IPS DF 6.9 (cell line): ENCODE results near the gene TP53.

Source experiments
- DNase-seq: peaks from one replicate; pipeline ENCODE4 v3.0.0-alpha.2; 2013; ENCODE audit warnings: low read depth, low spot score
- H3K27ac ChIP-seq: one replicate; pipeline ENCODE4 v1.5.1; 2013; ENCODE audit warnings: low read length, control low read depth
- H3K27me3 ChIP-seq: 2 replicates; pipeline ENCODE4 v1.6.1; 2013; ENCODE audit warnings: mild to moderate bottlenecking, low read length; ENCODE audit not compliant: control insufficient read depth, insufficient read depth
- H3K36me3 ChIP-seq: 2 replicates; pipeline ENCODE4 v1.6.1; 2013; ENCODE audit warnings: low read length; ENCODE audit not compliant: control insufficient read depth, insufficient read depth
- H3K4me1 ChIP-seq: 2 replicates; pipeline ENCODE4 v1.6.1; 2013; ENCODE audit warnings: low read length; ENCODE audit not compliant: control insufficient read depth, insufficient read depth
- H3K4me3 ChIP-seq: 2 replicates; pipeline ENCODE4 v1.5.1; 2013; ENCODE audit warnings: mild to moderate bottlenecking, low read length
- H3K9me3 ChIP-seq: 2 replicates; pipeline ENCODE4 v1.6.1; 2013; ENCODE audit warnings: low read length, inconsistent platforms; ENCODE audit not compliant: control insufficient read depth, insufficient read depth
- WGBS: extraction: QIAGEN DNeasy Blood & Tissue Kit; methylation state at CpG from one replicate; pipeline ENCODE4 v1.1.7; 2013; ENCODE audit warnings: mixed read lengths, missing lambda C conversion rate; ENCODE audit not compliant: insufficient read length, insufficient coverage; 5-methylcytosine and 5-hydroxymethylcytosine counted together

TP53 gene

DNA sequence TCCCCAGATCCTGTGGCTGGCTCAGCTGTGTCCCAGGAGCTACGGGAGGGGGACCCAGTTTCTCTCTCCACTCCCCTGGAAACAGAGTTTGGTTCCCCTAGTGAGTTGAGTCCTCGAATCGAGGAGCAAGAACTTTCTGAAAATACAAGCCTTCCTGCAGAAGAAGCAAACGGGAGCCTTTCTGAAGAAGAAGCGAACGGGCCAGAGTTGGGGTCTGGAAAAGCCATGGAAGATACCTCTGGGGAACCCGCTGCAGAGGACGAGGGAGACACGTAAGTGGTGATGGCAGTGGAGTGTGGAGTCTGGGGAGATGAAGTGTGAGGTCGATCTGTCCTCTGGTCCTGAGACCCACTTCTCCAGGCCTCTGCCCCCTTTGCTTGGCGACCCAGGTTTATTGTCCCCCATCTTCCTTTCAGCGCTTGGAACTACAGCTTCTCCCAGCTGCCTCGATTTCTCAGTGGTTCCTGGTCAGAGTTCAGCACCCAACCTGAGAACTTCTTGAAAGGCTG lies 1.6 kb upstream of the TP53 start:
- Histone ChIP-seq H3K4me1 (no peaks in the 10 kb centered on the region), H3K9me3 (no peaks in the 10 kb centered on the region), H3K36me3 (no peaks in the 10 kb centered on the region), H3K27me3 (no peaks in the 10 kb centered on the region), H3K27ac (no peak overlapping the region), H3K4me3 (peak overlapping the region; percentile 59)
- WGBS, result no CpG with 5 or more reads among the region's 13 CpGs
- no peak for DNase-seq

DNA sequence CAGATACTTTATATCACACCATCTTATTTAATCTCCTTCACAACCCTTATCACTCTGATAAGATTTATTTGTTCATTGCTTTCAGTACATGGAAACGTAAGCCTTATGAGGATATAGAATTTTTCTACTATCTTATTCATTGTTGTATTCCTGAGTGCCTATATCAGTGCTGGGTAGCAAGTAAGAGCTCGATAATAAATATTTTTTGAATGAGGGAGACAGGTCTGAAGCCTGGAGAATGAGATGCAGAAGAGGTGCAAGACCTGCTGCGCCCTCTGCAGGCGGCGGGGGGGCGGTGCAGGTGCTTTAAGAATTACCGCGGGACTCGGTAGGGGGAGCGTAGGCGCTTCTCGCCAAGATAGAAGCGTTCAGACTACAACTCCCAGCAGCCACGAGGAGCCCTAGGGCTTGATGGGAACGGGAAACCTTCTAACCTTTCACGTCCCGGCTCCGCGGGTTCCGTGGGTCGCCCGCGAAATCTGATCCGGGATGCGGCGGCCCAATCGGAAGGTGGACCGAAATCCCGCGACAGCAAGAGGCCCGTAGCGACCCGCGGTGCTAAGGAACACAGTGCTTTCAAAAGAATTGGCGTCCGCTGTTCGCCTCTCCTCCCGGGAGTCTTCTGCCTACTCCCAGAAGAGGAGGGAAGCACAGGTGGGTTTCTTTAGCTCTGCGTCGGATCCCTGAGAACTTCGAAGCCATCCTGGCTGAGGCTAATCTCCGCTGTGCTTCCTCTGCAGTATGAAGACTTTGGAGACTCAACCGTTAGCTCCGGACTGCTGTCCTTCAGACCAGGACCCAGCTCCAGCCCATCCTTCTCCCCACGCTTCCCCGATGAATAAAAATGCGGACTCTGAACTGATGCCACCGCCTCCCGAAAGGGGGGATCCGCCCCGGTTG lies 868 bp upstream of the TP53 start, which contains the start of gene WRAP53:
Gene WRAP53, plus strand, starts transcription at position 570 of the 900 bp plus-strand sequence. Its CDS starts 172 bp downstream, at position 742.
- peak; percentile 97 for DNase-seq
- H3K9me3 ChIP-seq, result no peaks in the 10 kb centered on the region
- no peaks in the 10 kb centered on the region for H3K4me1 ChIP-seq
- H3K36me3 ChIP-seq, result no peaks in the 10 kb centered on the region
- no peaks in the 10 kb centered on the region for H3K27me3 ChIP-seq
- H3K27ac ChIP-seq, result no peak within 1 kb of the TSS
- no CpG with 5 or more reads among the region's 51 CpGs for WGBS
- peak within 1 kb of the TSS; percentile 82 for H3K4me3 ChIP-seq

DNA sequence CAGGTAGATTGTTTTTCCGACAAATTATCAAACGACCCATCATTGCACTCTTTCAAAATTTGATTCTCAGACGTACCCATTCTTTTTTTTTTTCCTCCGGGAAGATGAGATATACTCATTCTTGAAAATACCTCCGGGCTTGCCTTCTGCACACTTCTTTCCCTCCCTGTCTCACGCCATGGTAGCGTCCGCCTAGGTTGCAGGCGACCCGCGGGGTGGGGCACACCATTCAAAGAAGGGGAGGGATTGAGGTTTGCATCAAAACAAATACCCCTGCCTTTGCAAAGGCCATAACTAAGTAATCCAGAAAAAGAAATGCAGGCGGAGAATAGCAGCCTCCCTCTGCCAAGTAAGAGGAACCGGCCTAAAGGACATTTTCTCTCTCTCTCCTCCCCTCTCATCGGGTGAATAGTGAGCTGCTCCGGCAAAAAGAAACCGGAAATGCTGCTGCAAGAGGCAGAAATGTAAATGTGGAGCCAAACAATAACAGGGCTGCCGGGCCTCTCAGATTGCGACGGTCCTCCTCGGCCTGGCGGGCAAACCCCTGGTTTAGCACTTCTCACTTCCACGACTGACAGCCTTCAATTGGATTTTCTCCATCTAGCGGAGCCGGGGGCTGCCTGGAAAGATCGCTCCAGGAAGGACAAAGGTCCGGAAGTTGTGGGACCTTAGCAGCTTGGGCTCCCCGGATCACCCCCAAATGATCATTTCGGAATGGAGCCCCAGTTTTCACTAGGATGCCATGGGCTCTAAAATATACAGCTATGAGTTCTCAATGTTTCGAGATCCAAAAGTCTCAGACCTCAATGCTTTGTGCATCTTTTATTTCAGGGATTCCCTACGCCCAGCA lies 843 bp downstream of the TP53 start:
- H3K4me3 ChIP-seq, result peak overlapping the region; percentile 82
- DNase-seq, result no peak
- H3K9me3 ChIP-seq, result no peaks in the 10 kb centered on the region
- WGBS, result no CpG with 5 or more reads among the region's 30 CpGs
- H3K27ac ChIP-seq, result no peak overlapping the region
- no peaks in the 10 kb centered on the region for H3K36me3 ChIP-seq
- no peaks in the 10 kb centered on the region for H3K4me1 ChIP-seq
- H3K27me3 ChIP-seq, result no peaks in the 10 kb centered on the region

DNA sequence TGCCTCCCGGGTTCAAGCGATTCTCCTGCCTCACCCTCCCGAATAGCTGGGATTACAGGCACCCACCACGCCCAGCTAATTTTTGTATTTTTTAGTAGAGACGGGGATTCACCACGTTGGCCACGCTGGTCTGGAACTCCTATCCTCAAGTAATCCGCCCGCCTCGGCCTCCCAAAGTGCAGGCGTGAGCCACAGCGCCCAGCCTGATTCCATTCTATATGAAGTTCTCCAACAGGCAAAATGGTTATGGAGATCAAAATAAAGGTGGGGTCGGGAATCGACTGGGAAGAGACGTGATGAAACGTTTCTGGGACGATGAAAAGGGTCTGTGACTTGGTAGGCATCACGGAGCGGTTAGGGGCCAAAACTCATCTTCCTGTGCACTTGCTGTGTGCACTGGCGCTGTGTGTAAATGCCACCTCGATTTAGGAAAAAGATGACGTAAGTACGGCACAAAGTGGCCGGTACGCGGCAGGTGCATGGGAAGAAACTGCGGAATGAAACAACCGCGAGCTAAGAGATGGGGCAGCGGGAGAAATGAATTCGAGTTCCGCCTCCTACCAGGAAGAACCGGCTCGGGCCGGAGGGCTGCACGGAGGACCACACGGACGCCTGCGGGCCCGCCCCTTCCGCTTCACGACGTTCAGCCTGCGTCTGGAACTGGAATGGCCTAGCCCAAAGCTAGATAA lies 1.6 kb downstream of the TP53 start:
- H3K4me3 ChIP-seq, result peak overlapping the region; percentile 82; the same call in 1 of the 2 replicates
- WGBS, result no CpG with 5 or more reads among the region's 44 CpGs
- H3K27ac ChIP-seq, result no peak overlapping the region
- peak; percentile 68 for DNase-seq
- H3K27me3 ChIP-seq, result no peaks in the 10 kb centered on the region
- H3K36me3 ChIP-seq, result no peaks in the 10 kb centered on the region
- no peaks in the 10 kb centered on the region for H3K4me1 ChIP-seq
- no peaks in the 10 kb centered on the region for H3K9me3 ChIP-seq

DNA sequence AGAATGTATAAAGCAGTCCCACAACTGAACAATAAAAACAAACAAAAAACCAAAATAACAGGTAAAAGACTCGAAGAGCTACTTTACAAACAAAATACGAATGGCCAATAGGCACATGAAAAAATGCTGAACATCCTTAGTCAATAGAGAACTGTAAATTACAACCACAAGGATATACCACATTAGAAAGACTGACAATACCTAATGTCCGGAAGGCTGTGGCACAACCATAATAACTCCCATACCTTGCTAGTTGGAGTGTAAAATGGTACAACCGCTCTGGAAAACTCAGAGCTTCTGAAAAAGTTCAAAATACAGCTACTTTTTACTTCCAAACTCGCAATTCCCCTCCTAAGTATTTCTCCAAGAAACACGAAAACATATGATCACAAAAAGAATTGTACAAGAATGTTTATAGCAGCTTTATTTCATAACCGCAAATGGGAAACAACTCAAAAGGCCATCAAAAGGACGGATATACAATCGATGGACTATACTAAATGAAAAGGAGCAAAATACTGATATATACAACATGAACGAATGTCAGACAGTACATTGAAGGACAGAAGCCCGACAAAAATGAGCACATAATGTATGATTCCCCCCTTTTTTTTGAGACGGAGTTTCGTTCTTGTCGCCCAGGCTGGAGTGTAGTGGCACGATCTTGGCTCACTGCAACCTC lies 2.3 kb downstream of the TP53 start:
- no peaks in the 10 kb centered on the region for H3K4me1 ChIP-seq
- no peaks in the 10 kb centered on the region for H3K36me3 ChIP-seq
- WGBS, result no CpG with 5 or more reads among the region's 15 CpGs
- DNase-seq, result no peak
- H3K4me3 ChIP-seq, result no peak overlapping the region; the same call in 1 of the 2 replicates
- no peaks in the 10 kb centered on the region for H3K27me3 ChIP-seq
- no peak overlapping the region for H3K27ac ChIP-seq
- H3K9me3 ChIP-seq, result no peaks in the 10 kb centered on the region

DNA sequence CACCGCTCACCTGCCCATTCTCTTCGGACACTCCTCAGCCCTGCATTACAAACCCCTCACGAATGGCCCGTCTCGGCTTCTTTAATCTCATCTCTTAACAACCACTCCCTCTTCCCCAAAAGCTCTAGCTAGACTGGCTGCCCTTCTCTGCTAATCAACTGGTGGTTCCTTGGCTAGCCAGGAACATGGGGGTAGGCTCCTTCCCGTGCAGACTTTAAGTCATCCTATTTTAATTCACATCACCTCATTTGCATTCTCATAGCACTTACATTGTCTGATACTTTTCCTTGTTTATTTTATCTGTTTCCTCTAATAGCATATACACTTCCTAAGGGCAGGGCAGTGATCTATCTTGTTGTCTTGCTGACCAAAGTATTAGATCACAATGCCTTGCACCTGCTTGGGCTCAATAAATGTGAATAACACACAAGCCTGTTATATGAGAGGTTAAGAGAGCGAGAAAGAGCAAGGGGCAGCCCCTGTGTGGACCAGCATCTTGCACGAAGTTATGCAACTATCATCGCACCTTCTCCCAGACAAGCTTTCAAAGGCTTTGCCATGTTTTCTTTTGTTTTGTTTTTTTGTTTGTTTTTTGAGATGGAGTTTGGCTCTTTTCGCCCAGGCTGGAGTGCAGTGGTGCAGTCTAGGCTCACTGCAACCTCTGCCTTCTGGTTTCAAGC lies 9.8 kb downstream of the TP53 start:
- Histone ChIP-seq H3K4me3 (no peak overlapping the region), H3K27me3 (no peaks in the 10 kb centered on the region), H3K4me1 (peaks cover 7% of the 10 kb centered on the region), H3K9me3 (no peaks in the 10 kb centered on the region), H3K27ac (no peak overlapping the region), H3K36me3 (peaks cover 20% of the 10 kb centered on the region)
- no CpG with 5 or more reads among the region's 10 CpGs for WGBS
- DNase-seq, result peak; percentile 35

DNA sequence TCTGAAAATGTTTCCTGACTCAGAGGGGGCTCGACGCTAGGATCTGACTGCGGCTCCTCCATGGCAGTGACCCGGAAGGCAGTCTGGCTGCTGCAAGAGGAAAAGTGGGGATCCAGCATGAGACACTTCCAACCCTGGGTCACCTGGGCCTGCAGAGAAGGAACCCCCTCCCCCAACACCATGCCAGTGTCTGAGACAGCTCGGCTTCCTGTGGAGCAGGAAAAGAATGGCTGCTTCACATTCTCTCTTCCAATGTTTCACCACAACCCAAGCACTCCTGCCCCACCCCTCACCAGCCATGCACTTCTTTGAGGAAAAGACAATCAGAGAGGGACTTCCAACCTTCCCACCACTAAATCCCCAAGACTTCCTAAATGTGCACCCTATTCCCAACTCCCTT lies 10.8 kb downstream of the TP53 start:
- DNase-seq, result no peak
- no peak overlapping the region for H3K27ac ChIP-seq
- no peak overlapping the region for H3K4me3 ChIP-seq
- H3K4me1 ChIP-seq, result peaks cover 7% of the 10 kb centered on the region
- no CpG with 5 or more reads among the region's 5 CpGs for WGBS
- H3K27me3 ChIP-seq, result no peaks in the 10 kb centered on the region
- H3K36me3 ChIP-seq, result peaks cover 27% of the 10 kb centered on the region
- no peaks in the 10 kb centered on the region for H3K9me3 ChIP-seq

DNA sequence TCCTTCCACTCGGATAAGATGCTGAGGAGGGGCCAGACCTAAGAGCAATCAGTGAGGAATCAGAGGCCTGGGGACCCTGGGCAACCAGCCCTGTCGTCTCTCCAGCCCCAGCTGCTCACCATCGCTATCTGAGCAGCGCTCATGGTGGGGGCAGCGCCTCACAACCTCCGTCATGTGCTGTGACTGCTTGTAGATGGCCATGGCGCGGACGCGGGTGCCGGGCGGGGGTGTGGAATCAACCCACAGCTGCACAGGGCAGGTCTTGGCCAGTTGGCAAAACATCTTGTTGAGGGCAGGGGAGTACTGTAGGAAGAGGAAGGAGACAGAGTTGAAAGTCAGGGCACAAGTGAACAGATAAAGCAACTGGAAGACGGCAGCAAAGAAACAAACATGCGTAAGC lies 12.4 kb downstream of the TP53 start:
- Histone ChIP-seq H3K4me1 (peaks cover 7% of the 10 kb centered on the region), H3K36me3 (peaks cover 34% of the 10 kb centered on the region), H3K9me3 (no peaks in the 10 kb centered on the region), H3K4me3 (no peak overlapping the region), H3K27me3 (no peaks in the 10 kb centered on the region), H3K27ac (no peak overlapping the region)
- DNase-seq, result no peak
- no CpG with 5 or more reads among the region's 14 CpGs for WGBS

DNA sequence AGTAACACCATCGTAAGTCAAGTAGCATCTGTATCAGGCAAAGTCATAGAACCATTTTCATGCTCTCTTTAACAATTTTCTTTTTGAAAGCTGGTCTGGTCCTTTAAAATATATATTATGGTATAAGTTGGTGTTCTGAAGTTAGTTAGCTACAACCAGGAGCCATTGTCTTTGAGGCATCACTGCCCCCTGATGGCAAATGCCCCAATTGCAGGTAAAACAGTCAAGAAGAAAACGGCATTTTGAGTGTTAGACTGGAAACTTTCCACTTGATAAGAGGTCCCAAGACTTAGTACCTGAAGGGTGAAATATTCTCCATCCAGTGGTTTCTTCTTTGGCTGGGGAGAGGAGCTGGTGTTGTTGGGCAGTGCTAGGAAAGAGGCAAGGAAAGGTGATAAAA lies 14.1 kb downstream of the TP53 start:
- H3K27me3 ChIP-seq, result no peaks in the 10 kb centered on the region
- no peak overlapping the region for H3K4me3 ChIP-seq
- no CpG with 5 or more reads among the region's 2 CpGs for WGBS
- H3K36me3 ChIP-seq, result peaks cover 48% of the 10 kb centered on the region
- no peaks in the 10 kb centered on the region for H3K9me3 ChIP-seq
- H3K27ac ChIP-seq, result no peak overlapping the region
- DNase-seq, result no peak
- H3K4me1 ChIP-seq, result peaks cover 7% of the 10 kb centered on the region
